Activated CD4-positive, alpha-beta T cell treated with anti-CD3 and anti-CD28 coated beads, Interleukin-2, amount 10 ng/mL, durations not matched to agents 7 days and 5 days (primary cell): ENCODE measurements around the gene RFTN1. TPM values are rescaled to one million over a fixed set of nuclear protein-coding genes. Genes with fewer than 3 reads are reported as not detected.

Experiments used
- CTCF ChIA-PET: fragments of 350-600 bp; sonication (Branson Sonifier 250); formaldehyde crosslinking; loops from one replicate; lab custom pipeline; 2021; ENCODE audit warnings: antibody characterized with exemption; lab: Charles Lee
- POLR2A ChIA-PET: fragments of 350-600 bp; sonication (Branson Sonifier 250); formaldehyde crosslinking; loops from one replicate; lab custom pipeline; 2021; ENCODE audit warnings: antibody characterized with exemption; lab: Charles Lee
- DNase-seq: peaks from one replicate; pipeline ENCODE4 v3.0.0-alpha.2; 2020
- H3K27ac Mint-ChIP-seq: one replicate; pipeline ENCODE4 v1.8.0; 2021; ENCODE audit warnings: mild to moderate bottlenecking, moderate library complexity, mixed read lengths
- H3K27me3 Mint-ChIP-seq: one replicate; pipeline ENCODE4 v1.8.0; 2021; ENCODE audit warnings: mixed read lengths
- H3K36me3 Mint-ChIP-seq: one replicate; pipeline ENCODE4 v1.8.0; 2021; ENCODE audit warnings: low read depth, mixed read lengths
- H3K4me1 Mint-ChIP-seq: one replicate; pipeline ENCODE4 v1.8.0; 2021; ENCODE audit warnings: mixed read lengths
- H3K4me3 Mint-ChIP-seq: one replicate; pipeline ENCODE4 v1.8.0; 2021; ENCODE audit warnings: mild to moderate bottlenecking, moderate library complexity, mixed read lengths
- H3K9me3 Mint-ChIP-seq: one replicate; pipeline ENCODE4 v1.8.0; 2021; ENCODE audit warnings: mixed read lengths
- total RNA-seq, 2 experiments: library from RNA; stranded (reverse); gene quantifications; one replicate each; pipeline ENCODE4 v1.2.3, GENCODE V29; 2021

RFTN1 gene
- total RNA-seq, 2 experiments from 2014 or later, result 57.3 to 57.9 TPM

DNA sequence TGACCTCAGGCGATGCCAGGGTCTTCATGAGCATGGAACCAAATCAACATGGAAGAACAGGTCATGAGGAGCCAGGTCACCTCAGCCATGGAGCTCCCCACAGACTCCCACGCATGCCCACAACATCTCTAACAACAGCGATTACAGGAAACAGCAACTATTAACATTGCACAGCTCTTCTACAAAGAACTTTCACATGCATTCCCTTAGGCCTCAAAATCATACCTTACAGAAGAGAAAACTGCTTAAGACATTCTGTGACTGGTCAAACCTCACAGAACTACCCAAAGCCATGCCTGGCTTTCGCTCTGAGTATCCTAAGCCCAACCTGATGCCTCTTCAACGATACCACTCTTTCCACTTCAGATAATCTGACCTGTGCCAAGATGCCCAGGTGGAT, 130.7 kb downstream of the RFTN1 start:
- no peak overlapping the region for H3K4me3 Mint-ChIP-seq
- H3K9me3 Mint-ChIP-seq, result peaks cover 28% of the 10 kb centered on the region
- peaks cover 48% of the 10 kb centered on the region for H3K4me1 Mint-ChIP-seq
- no peak overlapping the region for H3K27ac Mint-ChIP-seq
- H3K27me3 Mint-ChIP-seq, result no peaks in the 10 kb centered on the region
- CTCF ChIA-PET, result interaction anchor here (0.8 to 1.4 kb wide), 2 partner anchors 28 to 46 kb away, joined by 3 read pairs; no protein-coding TSS in a partner anchor
- H3K36me3 Mint-ChIP-seq, result peaks cover 79% of the 10 kb centered on the region
- POLR2A ChIA-PET, result no interaction called here
- no peak for DNase-seq

DNA sequence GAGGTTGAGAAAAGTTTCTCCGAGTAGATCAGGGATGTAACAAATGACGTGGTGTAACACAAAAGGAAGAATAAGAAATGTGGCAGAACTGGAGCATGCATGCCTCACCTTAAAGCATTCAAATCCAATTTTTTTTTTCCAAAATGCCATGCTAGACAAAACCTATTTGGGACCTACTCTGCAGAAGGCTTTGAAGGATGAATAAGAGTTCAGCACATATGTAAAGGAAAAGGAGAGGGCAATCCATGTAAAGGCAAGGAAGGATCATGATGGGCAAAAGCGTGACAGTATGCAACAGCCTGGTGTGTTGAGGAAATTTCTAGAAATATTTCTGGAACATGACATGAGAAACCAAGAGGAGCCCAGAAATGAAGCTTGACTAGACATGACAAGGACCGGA, 132.1 kb downstream of the RFTN1 start:
- Mint-ChIP-seq H3K27me3 (no peaks in the 10 kb centered on the region), H3K4me3 (no peak overlapping the region), H3K36me3 (peaks cover 87% of the 10 kb centered on the region), H3K9me3 (peaks cover 28% of the 10 kb centered on the region), H3K27ac (no peak overlapping the region), H3K4me1 (peaks cover 48% of the 10 kb centered on the region)
- POLR2A ChIA-PET, result no interaction called here
- CTCF ChIA-PET, result interaction anchor here (1.4 kb wide), 1 partner anchor 47 kb away, joined by 3 read pairs; no protein-coding TSS in a partner anchor
- DNase-seq, result no peak

DNA sequence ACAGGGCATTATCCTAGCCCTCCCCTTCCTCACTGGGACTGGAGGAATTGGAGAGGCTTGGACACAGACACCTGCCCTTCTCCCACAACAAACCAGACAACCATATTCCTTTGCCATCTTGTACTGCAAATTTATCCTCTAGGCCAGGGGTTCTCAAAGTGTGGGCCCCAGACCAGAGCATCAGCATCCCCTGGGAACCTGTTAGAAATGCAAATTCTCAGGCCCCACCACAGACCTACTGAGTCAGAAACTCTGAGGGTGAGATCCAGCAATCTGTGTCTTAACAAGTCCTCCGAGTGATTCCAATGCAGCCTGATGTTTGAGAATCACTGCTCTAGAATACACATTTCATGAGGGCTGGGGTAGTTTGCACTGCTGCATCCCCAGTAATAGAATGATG, 133.1 kb downstream of the RFTN1 start:
- H3K36me3 Mint-ChIP-seq, result peaks cover 93% of the 10 kb centered on the region
- H3K27ac Mint-ChIP-seq, result no peak overlapping the region
- DNase-seq, result no peak
- CTCF ChIA-PET, result interaction anchor here (1.1 to 1.7 kb wide), 2 partner anchors 9 to 22 kb away, joined by 3 to 7 read pairs; no protein-coding TSS in a partner anchor
- H3K27me3 Mint-ChIP-seq, result no peaks in the 10 kb centered on the region
- peaks cover 57% of the 10 kb centered on the region for H3K4me1 Mint-ChIP-seq
- H3K9me3 Mint-ChIP-seq, result peaks cover 28% of the 10 kb centered on the region
- POLR2A ChIA-PET, result no interaction called here
- H3K4me3 Mint-ChIP-seq, result no peak overlapping the region

DNA sequence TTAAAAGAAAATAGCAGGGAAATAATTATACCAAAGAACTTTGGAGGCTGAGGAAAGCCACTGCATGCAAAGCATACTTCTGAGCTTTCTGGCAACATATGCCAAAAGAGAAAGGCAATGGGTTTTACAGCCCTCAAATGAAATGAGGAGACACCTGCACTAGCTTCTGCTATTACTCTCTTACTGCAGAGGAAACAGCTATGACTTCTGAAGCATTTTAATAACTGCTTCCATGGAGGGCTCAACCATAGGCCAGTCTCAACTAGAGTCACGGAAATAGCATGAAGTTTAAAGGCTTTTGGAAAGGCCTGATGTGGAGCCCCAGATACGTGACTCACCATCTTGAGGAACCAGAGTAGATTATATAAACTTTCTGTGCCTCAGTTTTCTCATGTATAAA, 133.7 kb downstream of the RFTN1 start:
- no peak overlapping the region for H3K4me3 Mint-ChIP-seq

DNA sequence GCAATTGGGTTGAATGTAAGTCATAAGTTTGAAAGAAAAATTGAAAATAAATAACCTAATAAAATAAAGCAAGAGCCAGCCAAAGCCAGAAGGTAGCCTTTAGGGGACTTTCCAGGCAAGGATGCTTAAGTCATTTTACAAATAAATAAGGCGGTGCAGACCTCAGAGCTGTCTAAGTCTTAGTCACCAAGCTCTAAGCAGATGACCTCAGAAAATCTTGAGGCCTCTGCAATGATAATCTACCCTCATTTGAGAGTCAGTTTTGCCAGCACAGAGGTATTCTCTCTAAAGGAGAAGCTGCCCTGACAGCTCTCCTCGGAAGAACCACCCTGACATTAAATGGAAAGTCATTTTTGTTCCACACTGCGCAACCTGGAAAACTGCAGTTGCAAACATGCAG, 134.6 kb downstream of the RFTN1 start:
- peaks cover 72% of the 10 kb centered on the region for H3K4me1 Mint-ChIP-seq
- H3K4me3 Mint-ChIP-seq, result no peak overlapping the region
- H3K27ac Mint-ChIP-seq, result no peak overlapping the region
- no peak for DNase-seq
- peaks cover 28% of the 10 kb centered on the region for H3K9me3 Mint-ChIP-seq
- CTCF ChIA-PET, result interaction anchor here (1.1 to 1.7 kb wide), 2 partner anchors 11 to 16 kb away, joined by 3 to 7 read pairs; no protein-coding TSS in a partner anchor
- H3K36me3 Mint-ChIP-seq, result peaks cover 95% of the 10 kb centered on the region
- POLR2A ChIA-PET, result no interaction called here
- no peaks in the 10 kb centered on the region for H3K27me3 Mint-ChIP-seq

More for the DNA sequence above, 133.7 kb downstream of the RFTN1 start:
- ChIA-PET POLR2A (no interaction called here), CTCF (interaction anchor here (1.1 to 1.7 kb wide), 3 partner anchors 10 to 22 kb away, joined by 3 to 7 read pairs (median 3); no protein-coding TSS in a partner anchor)
- Mint-ChIP-seq H3K36me3 (peaks cover 93% of the 10 kb centered on the region), H3K27ac (no peak overlapping the region), H3K4me1 (peaks cover 62% of the 10 kb centered on the region), H3K9me3 (peaks cover 28% of the 10 kb centered on the region), H3K27me3 (no peaks in the 10 kb centered on the region)
- no peak for DNase-seq

DNA sequence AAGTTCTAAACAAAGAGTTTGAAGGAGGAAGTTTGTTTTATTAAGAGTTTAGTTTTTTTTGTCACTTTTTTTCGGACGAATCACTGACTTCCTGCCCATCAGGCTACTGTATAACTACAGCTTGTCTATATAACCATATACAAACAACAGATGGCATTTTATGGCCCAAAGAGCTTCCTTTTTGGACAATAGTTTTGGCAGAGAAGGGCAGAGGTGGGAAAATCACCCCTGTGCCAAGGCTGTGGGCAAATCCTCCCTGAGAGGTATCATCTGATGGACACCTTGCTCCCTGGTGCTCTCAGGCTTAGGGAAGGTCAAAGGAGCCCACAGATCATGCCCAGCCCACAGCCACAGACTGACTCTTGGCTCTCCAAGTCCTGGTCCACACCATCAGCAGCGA, 135.1 kb downstream of the RFTN1 start:
- Mint-ChIP-seq H3K4me1 (peaks cover 75% of the 10 kb centered on the region), H3K27ac (peak overlapping the region; percentile 87), H3K4me3 (peak overlapping the region; percentile 41)

DNA sequence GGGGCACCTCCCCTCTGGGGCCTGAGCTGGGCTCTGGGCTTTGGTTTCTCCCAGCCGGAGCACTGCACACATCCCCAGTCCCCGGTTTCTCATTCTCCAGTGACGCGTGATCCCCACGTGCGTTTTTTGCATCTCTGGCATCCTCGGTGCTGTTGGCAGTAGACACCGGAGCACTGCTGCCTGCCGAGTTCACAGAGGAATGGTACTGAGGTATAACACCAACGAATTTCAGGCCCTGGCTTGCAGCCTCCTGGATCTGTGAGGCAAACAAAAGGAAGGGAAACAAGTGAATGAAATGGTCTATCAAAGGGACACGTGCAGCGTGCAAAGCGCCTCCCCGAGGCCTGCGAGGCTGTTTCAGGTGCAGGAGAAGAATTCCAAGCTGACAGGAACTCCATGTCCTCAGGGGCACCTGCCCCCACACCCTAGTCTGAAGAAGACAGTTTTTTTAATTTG, 135.6 kb downstream of the RFTN1 start:
- no peak for DNase-seq
- Mint-ChIP-seq H3K4me3 (peak overlapping the region; percentile 41), H3K36me3 (peaks cover 97% of the 10 kb centered on the region), H3K27ac (peak overlapping the region; percentile 87), H3K4me1 (peaks cover 77% of the 10 kb centered on the region), H3K27me3 (no peaks in the 10 kb centered on the region), H3K9me3 (peaks cover 25% of the 10 kb centered on the region)
- POLR2A ChIA-PET, result no interaction called here
- CTCF ChIA-PET, result interaction anchor here (1.0 kb wide), 1 partner anchor 120 kb away, joined by 3 read pairs; no protein-coding TSS in a partner anchor

More for the DNA sequence above, 135.1 kb downstream of the RFTN1 start:
- Mint-ChIP-seq H3K9me3 (peaks cover 28% of the 10 kb centered on the region), H3K27me3 (no peaks in the 10 kb centered on the region), H3K36me3 (peaks cover 96% of the 10 kb centered on the region)
- DNase-seq, result no peak
- ChIA-PET POLR2A (no interaction called here), CTCF (interaction anchor here (1.7 kb wide), 1 partner anchor 11 kb away, joined by 7 read pairs; no protein-coding TSS in a partner anchor)

DNA sequence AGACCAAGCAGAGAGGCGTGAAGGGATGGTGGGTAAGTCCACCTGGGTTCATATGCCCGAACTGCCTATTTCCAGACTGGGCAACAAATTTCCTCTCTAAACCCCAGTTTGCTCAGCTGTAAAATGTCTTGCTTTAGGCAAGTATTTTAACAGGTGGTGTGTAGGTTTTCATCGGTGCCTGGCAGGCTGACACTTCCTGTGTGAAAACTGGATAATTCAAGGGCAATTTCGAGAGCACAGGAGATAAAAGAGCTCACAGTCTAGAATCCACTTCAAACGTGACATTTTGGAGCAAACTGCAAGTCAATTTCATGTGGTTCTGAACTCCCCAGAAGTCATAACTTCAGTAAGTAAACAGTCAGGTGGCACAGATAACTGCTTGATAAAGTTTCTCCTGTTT, 136.3 kb downstream of the RFTN1 start:
- H3K27ac Mint-ChIP-seq, result peak overlapping the region; percentile 87
- peaks cover 18% of the 10 kb centered on the region for H3K9me3 Mint-ChIP-seq
- ChIA-PET CTCF (interaction anchor here (1.0 kb wide), 1 partner anchor 120 kb away, joined by 3 read pairs; no protein-coding TSS in a partner anchor), POLR2A (no interaction called here)
- no peaks in the 10 kb centered on the region for H3K27me3 Mint-ChIP-seq
- peaks cover 97% of the 10 kb centered on the region for H3K36me3 Mint-ChIP-seq
- H3K4me3 Mint-ChIP-seq, result peak overlapping the region; percentile 41
- DNase-seq, result peak; percentile 53
- peaks cover 77% of the 10 kb centered on the region for H3K4me1 Mint-ChIP-seq

DNA sequence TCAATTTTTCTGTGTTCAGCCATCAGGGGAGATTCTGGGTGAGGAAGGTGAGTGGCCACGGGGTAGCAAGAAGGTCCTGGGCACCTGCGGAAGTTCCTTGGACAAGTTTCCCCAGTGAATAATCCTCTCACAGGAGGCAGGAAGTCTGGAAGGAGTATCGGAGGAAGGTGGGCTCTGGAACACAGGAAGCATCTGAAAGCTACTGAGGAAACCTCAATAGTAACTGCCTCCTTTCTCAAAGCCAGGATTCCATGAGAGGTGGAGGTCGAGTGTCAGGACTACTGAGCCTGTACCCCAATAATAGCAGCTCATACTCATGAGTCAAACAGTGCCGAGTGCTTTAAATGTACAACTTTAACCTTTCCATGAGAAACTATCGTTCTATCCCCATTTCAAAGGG, 137.6 kb downstream of the RFTN1 start:
- no peak overlapping the region for H3K27ac Mint-ChIP-seq
- CTCF ChIA-PET, result interaction anchor here (1.0 kb wide), 1 partner anchor 89 kb away, joined by 3 read pairs; no protein-coding TSS in a partner anchor
- no peak for DNase-seq

DNA sequence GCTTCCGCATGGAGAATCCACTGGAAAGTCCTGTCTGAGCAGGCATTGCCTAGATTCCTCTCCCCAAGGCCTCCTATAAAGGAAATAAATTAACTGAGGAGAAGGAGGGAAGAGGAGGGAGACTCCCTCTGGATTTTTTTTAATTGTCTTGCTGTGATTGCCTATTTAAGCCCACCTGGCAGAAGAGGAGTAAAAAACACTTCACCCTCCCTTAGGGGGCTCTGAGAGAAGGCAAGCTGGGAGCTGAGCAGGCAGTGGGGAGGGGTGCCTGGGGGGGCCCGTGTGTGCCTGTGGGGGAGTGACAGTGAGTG, 138.6 kb downstream of the RFTN1 start:
- Mint-ChIP-seq H3K4me3 (no peak overlapping the region), H3K27me3 (no peaks in the 10 kb centered on the region), H3K36me3 (peaks cover 94% of the 10 kb centered on the region), H3K9me3 (peaks cover 10% of the 10 kb centered on the region), H3K27ac (peak overlapping the region; percentile 86), H3K4me1 (peaks cover 96% of the 10 kb centered on the region)
- ChIA-PET POLR2A (no interaction called here), CTCF (interaction anchor here (1.0 kb wide), 1 partner anchor 88 kb away, joined by 3 read pairs; no protein-coding TSS in a partner anchor)
- DNase-seq, result no peak

More for the DNA sequence above, 137.6 kb downstream of the RFTN1 start:
- POLR2A ChIA-PET, result no interaction called here
- H3K36me3 Mint-ChIP-seq, result peaks cover 94% of the 10 kb centered on the region
- no peak overlapping the region for H3K4me3 Mint-ChIP-seq
- no peaks in the 10 kb centered on the region for H3K27me3 Mint-ChIP-seq
- peaks cover 89% of the 10 kb centered on the region for H3K4me1 Mint-ChIP-seq
- peaks cover 15% of the 10 kb centered on the region for H3K9me3 Mint-ChIP-seq

DNA sequence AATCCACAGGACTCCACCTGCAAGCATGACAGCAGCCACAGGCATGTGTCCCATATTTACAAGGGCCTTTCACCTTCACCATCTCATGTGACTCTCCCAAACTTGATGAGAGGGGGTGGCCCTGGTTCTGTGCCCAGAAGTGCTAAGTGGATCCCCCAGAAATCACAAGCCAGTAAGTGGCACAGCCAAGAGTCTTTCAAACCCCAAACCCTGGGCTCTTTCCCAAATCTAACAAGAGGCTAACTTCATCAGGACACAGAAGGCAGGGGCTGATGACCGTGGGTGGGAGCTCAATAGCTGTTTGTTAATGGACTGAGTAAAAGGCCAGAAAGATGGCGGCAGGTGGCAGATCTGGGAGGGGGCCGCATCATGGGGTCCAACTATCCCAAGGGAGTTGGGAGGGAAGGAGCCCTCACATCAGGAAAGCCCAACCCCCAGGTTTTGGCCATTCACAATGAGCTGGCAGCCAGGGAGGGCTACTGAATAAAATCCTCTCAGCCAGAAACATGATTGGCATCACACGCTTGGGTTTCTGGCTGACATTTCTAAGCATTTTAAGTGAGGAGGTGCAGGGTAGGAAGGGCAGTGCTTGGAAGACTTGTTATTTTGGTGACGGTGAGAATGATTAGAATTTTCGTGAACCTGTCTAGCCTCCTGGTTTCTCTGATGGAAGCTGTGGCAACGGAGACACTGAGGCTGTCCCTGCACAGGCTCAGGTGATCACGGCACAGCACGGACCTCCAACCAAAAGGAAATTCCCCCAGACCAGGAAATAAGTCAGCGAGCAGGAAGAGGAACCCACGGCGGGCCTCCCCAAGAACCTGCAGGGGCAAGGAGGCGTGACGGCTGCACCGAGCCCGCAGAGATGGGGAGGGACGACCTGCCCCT, 139.2 kb downstream of the RFTN1 start:
- CTCF ChIA-PET, result interaction anchor here (0.6 kb wide), 1 partner anchor 15 kb away, joined by 3 read pairs; no protein-coding TSS in a partner anchor
- no peak overlapping the region for H3K4me3 Mint-ChIP-seq
- H3K27me3 Mint-ChIP-seq, result no peaks in the 10 kb centered on the region
- DNase-seq, result peak; percentile 19
- H3K27ac Mint-ChIP-seq, result peak overlapping the region; percentile 86
- H3K4me1 Mint-ChIP-seq, result peaks cover 97% of the 10 kb centered on the region
- peaks cover 7% of the 10 kb centered on the region for H3K9me3 Mint-ChIP-seq
- POLR2A ChIA-PET, result no interaction called here
- H3K36me3 Mint-ChIP-seq, result peaks cover 94% of the 10 kb centered on the region

DNA sequence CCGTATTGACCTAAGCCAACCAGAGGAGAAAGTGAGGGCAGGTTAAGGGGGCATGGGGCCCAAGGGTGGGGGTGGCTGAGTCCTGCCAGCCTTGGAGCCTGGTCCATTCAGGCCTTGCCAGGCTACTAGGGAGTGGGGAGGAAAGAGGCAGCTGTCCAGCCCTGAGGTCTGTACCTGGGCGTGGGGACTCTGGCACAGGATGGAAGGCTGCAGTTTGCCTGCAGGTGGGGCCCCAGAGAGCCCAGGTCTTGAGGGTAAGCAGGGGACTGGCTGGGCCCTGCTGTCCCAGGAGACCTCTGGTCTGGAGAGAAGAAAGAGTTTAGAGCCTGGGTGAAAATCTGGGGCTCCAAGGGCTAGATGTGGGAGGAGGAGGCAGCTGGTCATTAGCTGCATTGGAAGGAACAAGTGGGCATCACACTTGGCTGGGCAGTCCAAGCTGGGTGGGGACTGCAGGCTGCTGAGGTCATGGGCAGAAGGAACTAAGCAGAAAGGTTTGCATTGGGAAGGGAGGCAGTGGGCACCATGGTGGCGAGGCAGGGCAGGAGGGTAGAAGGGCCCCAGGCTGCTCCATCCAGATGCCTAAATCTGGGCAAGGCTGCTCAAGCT, 140.1 kb downstream of the RFTN1 start:
- no peak for DNase-seq
- peaks cover 4% of the 10 kb centered on the region for H3K9me3 Mint-ChIP-seq
- H3K36me3 Mint-ChIP-seq, result peaks cover 93% of the 10 kb centered on the region
- no peaks in the 10 kb centered on the region for H3K27me3 Mint-ChIP-seq
- H3K4me1 Mint-ChIP-seq, result peaks cover 90% of the 10 kb centered on the region
- CTCF ChIA-PET, result interaction anchor here (0.6 kb wide), 1 partner anchor 14 kb away, joined by 3 read pairs; no protein-coding TSS in a partner anchor
- H3K27ac Mint-ChIP-seq, result peak overlapping the region; percentile 86
- no peak overlapping the region for H3K4me3 Mint-ChIP-seq
- POLR2A ChIA-PET, result no interaction called here
